ENCODE results near the gene SNRPD3. TPM values are rescaled to one million over a fixed set of nuclear protein-coding genes. Genes with fewer than 3 reads are reported as not detected.

SNRPD3 gene
- total and polyA plus RNA-seq, 8 donors, result 62.7 to 187 (median 172) TPM

DNA sequence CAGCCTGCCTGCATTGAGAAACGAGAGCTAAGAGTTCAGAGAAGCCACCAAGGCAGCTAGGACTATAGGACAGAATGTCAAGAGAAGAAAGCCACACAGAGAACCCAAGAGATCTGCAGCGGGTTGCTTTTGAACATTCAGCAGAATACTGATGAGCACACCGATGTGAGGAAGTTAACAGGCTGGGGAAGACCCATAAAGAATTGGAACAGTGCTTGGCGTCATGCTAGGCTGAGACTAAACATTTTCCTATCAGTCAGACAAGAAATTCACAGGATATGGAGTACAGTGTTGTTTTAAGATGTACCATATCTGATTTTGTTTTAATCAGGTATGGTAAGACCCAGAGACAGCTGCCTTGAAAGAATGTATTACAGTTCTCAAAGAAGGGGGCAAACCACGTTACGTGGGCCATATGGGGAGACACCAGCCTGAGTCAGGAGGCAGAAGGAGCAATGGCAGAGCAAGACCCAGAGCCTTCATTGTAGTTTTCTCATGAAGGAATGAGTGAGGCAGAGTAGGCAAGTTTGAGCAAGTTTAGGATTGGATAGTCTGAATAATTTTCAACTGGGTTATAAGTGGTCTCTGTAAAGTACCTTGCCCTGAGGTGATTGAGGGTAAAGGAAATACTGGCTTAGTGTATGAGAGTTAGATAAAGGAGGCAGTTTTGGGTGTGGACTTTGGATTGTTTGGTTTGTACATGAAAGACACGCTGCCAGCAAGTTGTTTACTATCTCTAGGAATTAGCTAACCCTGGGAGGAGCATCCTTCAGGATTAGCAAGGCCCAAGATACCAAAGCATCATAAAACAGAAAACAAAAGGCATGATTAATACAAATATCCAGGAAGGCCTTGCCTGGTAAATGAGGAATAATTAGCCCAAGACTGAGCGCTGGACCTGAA, 22.8 kb downstream of the SNRPD3 start:
- peaks cover 0 to 18% of the 10 kb centered on the region in 2 donors for H3K36me3 ChIP-seq
- intact Hi-C loops (cut with DNase I), result no loop called here
- ATAC-seq, result peak; percentile 36
- peaks cover 0 to under 1% of the 10 kb centered on the region in 2 donors for H3K4me1 ChIP-seq
- no peaks in the 10 kb centered on the region for H3K9me3 ChIP-seq
- H3K27ac ChIP-seq, result peak overlapping the region in 1 of 2 donors; percentile 34
- no peak for DNase-seq
- TF ChIP-seq, protein P1, sequence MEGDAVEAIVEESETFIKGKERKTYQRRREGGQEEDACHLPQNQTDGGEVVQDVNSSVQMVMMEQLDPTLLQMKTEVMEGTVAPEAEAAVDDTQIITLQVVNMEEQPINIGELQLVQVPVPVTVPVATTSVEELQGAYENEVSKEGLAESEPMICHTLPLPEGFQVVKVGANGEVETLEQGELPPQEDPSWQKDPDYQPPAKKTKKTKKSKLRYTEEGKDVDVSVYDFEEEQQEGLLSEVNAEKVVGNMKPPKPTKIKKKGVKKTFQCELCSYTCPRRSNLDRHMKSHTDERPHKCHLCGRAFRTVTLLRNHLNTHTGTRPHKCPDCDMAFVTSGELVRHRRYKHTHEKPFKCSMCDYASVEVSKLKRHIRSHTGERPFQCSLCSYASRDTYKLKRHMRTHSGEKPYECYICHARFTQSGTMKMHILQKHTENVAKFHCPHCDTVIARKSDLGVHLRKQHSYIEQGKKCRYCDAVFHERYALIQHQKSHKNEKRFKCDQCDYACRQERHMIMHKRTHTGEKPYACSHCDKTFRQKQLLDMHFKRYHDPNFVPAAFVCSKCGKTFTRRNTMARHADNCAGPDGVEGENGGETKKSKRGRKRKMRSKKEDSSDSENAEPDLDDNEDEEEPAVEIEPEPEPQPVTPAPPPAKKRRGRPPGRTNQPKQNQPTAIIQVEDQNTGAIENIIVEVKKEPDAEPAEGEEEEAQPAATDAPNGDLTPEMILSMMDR (IDR thresholded peaks at IDR 0.05), result no peak
- no peak overlapping the region for H3K4me3 ChIP-seq
- H3K27me3 ChIP-seq, result no peaks in the 10 kb centered on the region

DNA sequence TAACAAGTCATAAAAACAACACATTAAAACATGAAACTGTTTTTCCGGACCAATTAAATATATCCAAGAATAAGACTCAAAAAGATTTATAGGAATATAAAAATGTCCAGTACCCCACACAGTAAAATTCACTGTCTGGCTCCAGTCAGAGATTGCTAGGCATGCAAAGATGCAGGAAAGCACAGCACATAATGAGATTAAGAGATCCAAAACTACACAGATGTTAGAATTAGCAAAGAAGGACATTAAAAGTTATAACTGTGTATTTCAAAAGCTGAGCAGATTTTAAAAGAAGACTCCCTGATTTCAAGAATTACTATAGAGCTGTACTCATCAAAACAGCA, 23.4 kb downstream of the SNRPD3 start:
- H3K4me3 ChIP-seq, result no peak overlapping the region
- ATAC-seq (no peak), DNase-seq (no peak)
- TF ChIP-seq, protein P1 (IDR thresholded peaks at IDR 0.05), result no peak
- H3K4me1 ChIP-seq, result peaks cover 0 to 6% of the 10 kb centered on the region in 2 donors
- peaks cover 0 to 11% of the 10 kb centered on the region in 2 donors for H3K36me3 ChIP-seq
- intact Hi-C loops (cut with DNase I), result no loop called here
- no peaks in the 10 kb centered on the region for H3K27me3 ChIP-seq
- no peak overlapping the region for H3K27ac ChIP-seq
- no peaks in the 10 kb centered on the region for H3K9me3 ChIP-seq

DNA sequence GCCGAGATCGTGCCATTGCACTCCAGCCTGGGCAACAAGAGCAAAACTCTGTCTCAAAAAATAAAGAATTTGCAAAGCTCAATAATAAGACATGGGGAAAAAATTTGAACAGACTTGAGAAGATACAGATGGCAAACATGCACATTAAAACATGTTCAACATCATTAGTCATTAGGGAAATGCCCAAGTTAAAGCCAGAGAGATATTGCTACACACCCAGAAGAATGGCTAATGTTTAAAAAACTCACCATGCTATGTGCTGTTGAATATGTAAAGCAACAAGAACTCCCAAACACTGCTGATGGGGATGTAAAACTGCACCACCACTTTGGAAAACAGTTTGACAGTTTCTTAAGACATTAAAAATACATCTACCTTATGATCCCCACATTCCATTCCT, 24.5 kb downstream of the SNRPD3 start:
- H3K9me3 ChIP-seq, result no peaks in the 10 kb centered on the region
- H3K27me3 ChIP-seq, result no peaks in the 10 kb centered on the region
- intact Hi-C loops (cut with DNase I), result no loop called here
- ATAC-seq, result no peak
- H3K4me3 ChIP-seq, result no peak overlapping the region
- no peak for DNase-seq
- TF ChIP-seq, protein P1 (IDR thresholded peaks at IDR 0.05), result no peak
- peaks cover 0 to 6% of the 10 kb centered on the region in 2 donors for H3K4me1 ChIP-seq
- no peak overlapping the region for H3K27ac ChIP-seq
- peaks cover 0 to 7% of the 10 kb centered on the region in 2 donors for H3K36me3 ChIP-seq

DNA sequence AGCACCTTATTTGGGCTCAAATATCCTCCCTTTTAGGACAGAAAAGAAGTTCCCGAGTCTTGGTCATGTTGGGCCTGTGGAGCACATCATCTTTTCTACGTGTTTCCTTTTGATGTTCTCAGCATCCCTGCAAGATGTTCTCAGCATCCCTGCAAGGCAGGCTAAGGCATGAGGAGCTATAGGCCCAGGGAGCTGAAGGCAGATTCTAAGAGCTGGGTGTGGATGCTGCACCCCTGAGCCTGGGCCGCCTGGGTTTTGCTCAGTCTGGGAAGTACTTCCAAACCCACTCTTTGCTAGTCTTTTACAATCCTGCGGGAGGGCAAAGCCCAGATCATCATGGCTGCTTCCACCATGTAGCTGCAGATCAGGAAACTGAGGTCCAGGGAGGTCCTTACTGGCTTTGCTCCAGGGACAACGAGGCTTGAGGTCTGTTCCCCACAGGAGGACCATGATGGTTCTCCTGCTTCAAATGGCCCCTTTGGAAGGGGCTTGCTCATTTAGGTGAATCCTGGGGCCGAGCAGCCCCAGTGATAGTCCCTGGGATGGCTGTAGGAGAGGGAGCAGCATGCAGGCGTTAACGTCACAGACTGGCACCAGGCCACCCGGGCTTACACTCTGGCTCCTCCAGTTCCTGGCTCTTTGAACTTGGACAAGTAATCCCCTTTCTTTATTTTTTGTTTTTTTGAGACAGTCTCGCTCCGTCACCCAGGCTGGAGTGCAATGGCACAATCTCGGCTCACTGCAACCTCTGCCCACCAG, 26.4 kb downstream of the SNRPD3 start:
- H3K27me3 ChIP-seq, result no peaks in the 10 kb centered on the region

More for the DNA sequence above, 26.4 kb downstream of the SNRPD3 start:
- peaks cover 0 to 6% of the 10 kb centered on the region in 2 donors for H3K4me1 ChIP-seq
- DNase-seq (no peak), ATAC-seq (no peak)
- TF ChIP-seq, protein P1 (IDR thresholded peaks at IDR 0.05), result no peak
- no peak overlapping the region for H3K27ac ChIP-seq
- intact Hi-C loops (cut with DNase I), result no loop called here
- peaks cover 0 to 17% of the 10 kb centered on the region in 2 donors for H3K36me3 ChIP-seq
- no peaks in the 10 kb centered on the region for H3K9me3 ChIP-seq
- no peak overlapping the region for H3K4me3 ChIP-seq
